ENCODE measurements around the gene VPS26C.
A peak's percentile ranks its signal among the peaks of the same experiment; 100 is the strongest.

The VPS26C gene

DNA sequence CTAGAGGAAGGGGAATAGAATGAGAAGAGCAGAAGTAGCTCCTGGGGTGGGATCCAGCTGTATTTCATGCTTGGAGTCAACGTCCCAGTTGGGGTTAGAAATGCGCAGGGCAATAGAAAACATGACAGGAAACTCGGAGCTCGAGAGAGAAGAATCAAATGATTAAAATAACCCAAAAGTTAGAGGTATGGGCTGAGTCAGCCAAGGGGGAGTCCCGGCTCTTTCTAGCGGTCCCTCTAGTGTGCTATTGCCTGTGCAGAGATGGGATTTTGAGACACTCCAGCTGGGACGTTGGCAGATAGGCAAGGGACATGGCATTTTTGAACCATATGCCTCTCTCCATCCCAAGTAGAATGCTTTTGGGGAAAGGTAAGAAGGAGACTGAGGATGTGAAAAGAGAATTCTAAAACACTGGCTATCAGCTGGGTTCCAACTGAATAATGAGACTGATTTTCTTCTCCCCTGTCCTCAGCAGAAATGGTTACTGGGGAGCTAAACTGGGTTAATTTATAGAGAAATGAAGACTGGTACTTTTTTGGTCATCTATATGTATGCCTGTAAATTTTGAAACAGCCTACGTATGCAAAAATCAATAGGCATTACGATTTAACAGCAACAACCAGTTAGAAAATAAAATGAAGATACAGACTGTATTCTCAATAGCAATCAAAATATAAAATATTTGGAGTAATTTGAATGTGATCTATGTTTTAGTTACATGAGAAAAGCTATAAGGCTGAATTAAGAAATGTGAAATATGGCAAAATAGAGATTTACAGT lies 7.0 kb upstream of the VPS26C start:
- Histone ChIP-seq H3K4me1 (no peaks in the 10 kb centered on the region), H3K9me3 (no peaks in the 10 kb centered on the region), H3K4me3 (no peak overlapping the region), H3K27me3 (ENCODE audit: low read depth) (no peaks in the 10 kb centered on the region), H3K36me3 (replicated peaks) (no peaks in the 10 kb centered on the region)
- DNase-seq (ENCODE audit: low spot score in 2 of 2): no peak
- in situ Hi-C loops (cut with MboI; ENCODE audit: low sequenced_read_pairs): no loop called here

DNA sequence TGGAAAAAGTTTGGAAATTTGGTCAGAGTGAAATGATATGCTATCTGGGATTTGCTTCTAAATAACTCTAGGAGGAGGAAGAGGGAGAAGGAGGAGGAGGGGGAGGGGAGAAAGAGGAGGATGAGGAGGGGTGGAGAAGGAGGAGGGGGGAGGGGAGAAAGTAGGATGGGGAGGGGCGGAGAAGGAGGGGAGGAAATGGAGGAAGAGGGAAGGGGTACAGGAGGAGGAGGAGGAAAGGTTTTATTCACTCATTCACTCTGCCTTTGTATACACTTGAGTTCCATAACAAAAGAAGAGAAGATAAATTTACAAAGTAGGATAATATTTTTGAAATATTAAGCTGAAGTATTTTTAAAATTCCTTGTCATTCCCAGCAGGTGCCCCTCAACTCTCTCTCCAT lies 6.3 kb upstream of the VPS26C start:
- no peaks in the 10 kb centered on the region for H3K9me3 ChIP-seq
- peaks cover 2% of the 10 kb centered on the region; the same call in 1 of the 2 replicates for H3K4me1 ChIP-seq
- no peaks in the 10 kb centered on the region for H3K36me3 ChIP-seq (replicated peaks)
- in situ Hi-C loops (cut with MboI; ENCODE audit: low sequenced_read_pairs): no loop called here
- DNase-seq (ENCODE audit: low spot score in 2 of 2): no peak
- no peak overlapping the region for H3K4me3 ChIP-seq
- H3K27me3 ChIP-seq (ENCODE audit: low read depth): no peaks in the 10 kb centered on the region

DNA sequence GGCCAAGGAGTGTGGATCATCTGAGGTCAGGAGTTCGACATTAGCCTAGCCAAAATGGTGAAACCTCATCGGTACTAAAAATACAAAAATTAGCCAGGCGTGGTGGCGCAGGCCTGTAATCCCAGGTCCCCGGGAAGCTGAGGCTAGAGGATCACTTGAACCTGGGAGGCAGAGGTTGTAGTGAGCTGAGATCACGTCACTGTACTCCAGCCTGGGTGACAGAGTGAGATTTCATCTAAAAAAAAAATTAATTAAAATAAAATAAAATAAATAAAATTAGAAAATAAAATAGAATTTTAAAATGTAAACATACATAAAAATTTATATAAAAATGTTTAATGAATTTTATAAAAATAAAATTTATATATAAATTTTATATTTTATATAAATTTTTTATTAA lies 5.8 kb upstream of the VPS26C start:
- Histone ChIP-seq H3K36me3 (replicated peaks) (no peaks in the 10 kb centered on the region), H3K4me3 (no peak overlapping the region), H3K9me3 (no peaks in the 10 kb centered on the region), H3K4me1 (peaks cover 3% of the 10 kb centered on the region; the same call in 1 of the 2 replicates), H3K27me3 (ENCODE audit: low read depth) (no peaks in the 10 kb centered on the region)
- in situ Hi-C loops (cut with MboI; ENCODE audit: low sequenced_read_pairs): no loop called here
- DNase-seq (ENCODE audit: low spot score in 2 of 2): no peak

DNA sequence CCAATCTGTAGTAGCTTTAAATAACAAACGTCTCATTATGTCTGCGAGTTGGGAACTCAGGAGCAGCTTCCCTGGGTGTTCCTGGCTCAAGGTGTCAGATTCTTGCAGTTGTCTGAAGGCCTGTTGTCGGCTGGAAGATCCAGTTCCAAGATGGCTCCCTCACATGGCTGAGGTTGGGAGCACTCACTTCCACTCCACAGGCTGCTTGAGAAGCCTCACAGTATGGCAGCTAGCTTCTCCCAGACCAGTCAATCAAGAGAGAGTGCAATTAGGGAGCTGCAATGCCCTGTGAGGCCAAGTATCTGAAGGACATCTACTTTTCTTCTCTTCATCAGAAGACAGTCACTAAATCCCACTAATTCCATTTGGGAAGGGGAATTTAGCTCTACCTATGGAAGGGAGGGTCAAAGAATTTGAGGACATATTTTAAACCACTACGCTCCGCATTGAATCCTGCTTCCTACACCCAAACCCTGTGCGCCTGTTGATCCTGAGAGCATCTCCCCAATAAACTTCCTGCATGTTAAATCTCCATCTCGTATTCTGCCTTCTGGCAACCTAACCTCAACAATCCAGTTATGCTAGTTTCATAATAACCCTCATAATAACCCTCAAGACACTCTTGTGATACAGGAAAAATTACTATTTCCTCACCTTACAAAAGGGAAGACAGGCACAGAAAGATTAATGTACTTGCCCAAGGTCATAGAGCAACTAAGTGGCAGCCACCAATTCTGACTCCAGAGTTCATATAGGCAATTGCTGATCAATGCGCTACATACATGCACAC lies 3.6 kb upstream of the VPS26C start:
- H3K4me3 ChIP-seq: no peak overlapping the region
- in situ Hi-C loops (cut with MboI; ENCODE audit: low sequenced_read_pairs): no loop called here
- DNase-seq (ENCODE audit: low spot score in 2 of 2): no peak
- no peaks in the 10 kb centered on the region for H3K9me3 ChIP-seq
- H3K36me3 ChIP-seq (replicated peaks): no peaks in the 10 kb centered on the region
- H3K27me3 ChIP-seq (ENCODE audit: low read depth): no peaks in the 10 kb centered on the region
- H3K4me1 ChIP-seq: peaks cover 3% of the 10 kb centered on the region; the same call in 1 of the 2 replicates

DNA sequence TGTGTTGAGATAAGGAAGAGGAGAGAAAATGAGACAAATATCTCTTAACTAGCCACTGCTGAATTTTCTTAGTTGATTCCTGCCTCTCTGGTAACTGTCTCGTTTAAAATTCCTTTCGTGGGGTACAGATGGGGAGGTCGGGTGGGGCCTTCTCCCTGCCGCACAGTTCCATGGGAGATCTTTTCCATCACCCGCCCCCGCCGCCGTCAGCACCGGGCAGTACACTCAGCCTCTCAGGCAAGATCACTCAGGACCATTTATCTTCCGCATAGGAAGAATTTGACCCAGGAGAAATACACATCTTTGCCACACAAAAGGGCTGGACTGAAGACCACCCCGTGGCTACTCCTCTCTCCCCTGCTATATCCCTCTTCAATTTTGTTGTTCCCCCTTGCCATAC lies 2.3 kb upstream of the VPS26C start:
- no peaks in the 10 kb centered on the region for H3K27me3 ChIP-seq (ENCODE audit: low read depth)
- peaks cover 3% of the 10 kb centered on the region; the same call in 1 of the 2 replicates for H3K4me1 ChIP-seq
- 0 out of 2 replicates have a peak, but pooled peaks cover 2% of the 10 kb centered on the region for H3K36me3 ChIP-seq (replicated peaks)
- no peak overlapping the region for H3K4me3 ChIP-seq
- no peaks in the 10 kb centered on the region for H3K9me3 ChIP-seq
- in situ Hi-C loops (cut with MboI; ENCODE audit: low sequenced_read_pairs): no loop called here
- no peak for DNase-seq (ENCODE audit: low spot score in 2 of 2)

DNA sequence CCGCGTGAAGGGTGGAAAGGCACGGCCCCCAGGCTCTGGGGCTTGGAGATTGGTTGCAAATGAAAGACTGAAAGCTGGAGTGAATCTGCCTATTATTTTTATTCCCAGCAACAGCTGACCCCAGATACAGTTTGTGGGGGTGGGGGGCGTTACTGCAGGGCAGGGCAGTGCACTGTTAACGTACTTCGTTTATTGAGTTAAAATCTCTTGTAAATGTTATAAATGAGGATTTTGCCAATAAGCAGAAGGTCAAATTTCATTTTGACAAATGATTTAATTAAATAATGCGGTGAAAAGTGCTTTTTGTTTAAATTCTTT lies 1.0 kb upstream of the VPS26C start:
- in situ Hi-C loops (cut with MboI; ENCODE audit: low sequenced_read_pairs): no loop called here
- Histone ChIP-seq H3K9me3 (no peaks in the 10 kb centered on the region), H3K4me3 (peak overlapping the region; percentile 70), H3K4me1 (peaks cover 3% of the 10 kb centered on the region; the same call in 1 of the 2 replicates), H3K36me3 (replicated peaks) (0 out of 2 replicates have a peak, but pooled peaks cover 2% of the 10 kb centered on the region), H3K27me3 (ENCODE audit: low read depth) (no peaks in the 10 kb centered on the region)
- DNase-seq (ENCODE audit: low spot score in 2 of 2): no peak

DNA sequence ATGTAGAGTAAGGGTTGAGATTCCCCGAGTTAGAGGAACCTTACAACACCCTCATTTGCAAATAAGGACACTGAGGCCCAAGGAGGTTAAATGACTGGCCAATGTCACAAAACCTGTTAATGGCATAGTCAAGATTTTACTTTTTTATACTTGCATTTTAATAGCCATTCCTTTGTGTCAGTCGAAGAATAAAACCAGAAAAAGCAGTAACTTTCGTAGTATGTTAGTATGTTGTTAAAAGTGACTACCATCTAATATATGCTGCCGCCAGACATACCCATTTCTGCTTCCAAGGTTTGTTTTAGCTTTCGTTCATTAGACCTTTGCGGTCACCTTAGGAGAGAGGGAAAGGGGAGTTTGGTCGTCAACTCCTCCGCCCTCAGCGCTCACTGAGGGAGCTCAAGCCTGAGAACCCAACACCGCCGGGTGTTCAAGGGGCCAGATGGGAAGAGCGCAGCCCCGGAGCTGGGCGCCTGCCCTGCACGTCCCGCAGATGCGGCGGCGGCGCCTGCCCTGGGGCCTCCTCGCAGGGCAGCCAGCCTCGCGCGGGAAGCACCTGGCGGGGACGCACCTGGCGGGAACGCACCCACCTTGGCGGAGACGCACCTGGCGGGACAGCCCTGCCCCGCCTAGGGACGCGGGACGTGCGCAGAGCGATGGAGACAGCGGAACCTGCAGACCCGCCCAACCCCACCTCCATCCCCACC lies 466 bp downstream of the VPS26C start:
- H3K27me3 ChIP-seq (ENCODE audit: low read depth): no peaks in the 10 kb centered on the region
- in situ Hi-C loops (cut with MboI; ENCODE audit: low sequenced_read_pairs): no loop called here
- peak in 1 of 2 experiments; percentile 61 for DNase-seq (ENCODE audit: low spot score in 2 of 2)
- no peaks in the 10 kb centered on the region for H3K9me3 ChIP-seq
- peak overlapping the region; percentile 70 for H3K4me3 ChIP-seq
- 0 out of 2 replicates have a peak, but pooled peaks cover 2% of the 10 kb centered on the region for H3K36me3 ChIP-seq (replicated peaks)
- peaks cover 3% of the 10 kb centered on the region; the same call in 1 of the 2 replicates for H3K4me1 ChIP-seq

DNA sequence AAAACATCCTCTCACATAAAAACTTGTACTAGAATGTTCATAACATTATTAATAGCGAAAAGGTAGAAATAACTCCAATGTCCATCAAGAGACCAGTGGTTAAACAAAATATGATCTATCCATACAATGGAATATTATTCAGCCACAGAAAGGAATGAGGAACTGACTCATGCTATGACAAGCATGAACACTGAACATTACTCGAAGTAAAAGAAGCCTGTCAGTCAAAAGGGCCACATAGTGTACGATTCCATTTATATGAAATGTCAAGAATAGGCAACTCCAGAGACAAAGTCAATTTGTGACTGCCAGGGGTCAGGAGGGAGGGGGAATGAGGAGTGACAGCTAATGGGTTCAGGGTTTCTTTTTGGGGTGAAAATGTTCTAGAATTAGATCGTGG lies 2.3 kb downstream of the VPS26C start:
- in situ Hi-C loops (cut with MboI; ENCODE audit: low sequenced_read_pairs): no loop called here
- DNase-seq (ENCODE audit: low spot score in 2 of 2): no peak

DNA sequence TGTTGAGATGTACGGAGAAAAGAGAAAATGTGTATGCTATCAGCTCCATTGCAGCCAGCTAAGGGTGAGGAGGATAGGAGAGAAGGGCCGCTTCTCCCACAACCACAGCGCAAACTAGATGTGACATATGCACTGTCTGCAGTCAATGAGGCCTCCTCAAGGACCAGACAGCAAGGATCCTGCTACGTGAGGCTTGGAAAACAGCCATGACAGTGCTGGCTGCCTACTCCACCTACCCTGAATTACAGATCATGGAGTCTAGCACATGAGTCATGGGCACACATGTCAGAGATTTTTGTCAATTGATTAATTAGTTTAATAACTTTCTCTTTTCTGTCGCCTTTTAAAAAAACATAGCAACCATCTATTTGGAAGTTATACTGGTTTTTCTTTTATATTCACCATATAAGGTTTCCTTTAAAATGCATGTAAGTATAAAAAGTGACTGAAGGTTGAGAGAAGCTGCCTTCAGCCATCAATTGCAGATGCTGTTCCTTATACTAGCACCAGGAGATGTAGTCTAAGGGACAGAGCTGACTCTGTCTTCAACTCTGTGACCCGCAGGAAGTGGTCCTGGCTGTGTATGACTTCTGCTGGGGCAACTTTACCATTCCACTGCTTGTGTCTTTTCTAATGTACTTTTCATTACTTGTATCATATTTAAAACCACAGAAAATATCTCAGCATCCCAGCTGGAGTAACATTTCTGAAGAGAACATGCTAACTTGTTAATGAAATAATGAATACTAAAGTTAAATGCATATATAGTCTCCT lies 3.1 kb downstream of the VPS26C start:
- H3K27me3 ChIP-seq (ENCODE audit: low read depth): no peaks in the 10 kb centered on the region
- in situ Hi-C loops (cut with MboI; ENCODE audit: low sequenced_read_pairs): no loop called here
- DNase-seq (ENCODE audit: low spot score in 2 of 2): no peak

More for the DNA sequence above, 2.3 kb downstream of the VPS26C start:
- Histone ChIP-seq H3K9me3 (no peaks in the 10 kb centered on the region), H3K4me3 (no peak overlapping the region), H3K36me3 (replicated peaks) (peaks cover 2% of the 10 kb centered on the region; the same call in 1 of the 2 replicates), H3K4me1 (peaks cover 3% of the 10 kb centered on the region; the same call in 1 of the 2 replicates), H3K27me3 (ENCODE audit: low read depth) (no peaks in the 10 kb centered on the region)

DNA sequence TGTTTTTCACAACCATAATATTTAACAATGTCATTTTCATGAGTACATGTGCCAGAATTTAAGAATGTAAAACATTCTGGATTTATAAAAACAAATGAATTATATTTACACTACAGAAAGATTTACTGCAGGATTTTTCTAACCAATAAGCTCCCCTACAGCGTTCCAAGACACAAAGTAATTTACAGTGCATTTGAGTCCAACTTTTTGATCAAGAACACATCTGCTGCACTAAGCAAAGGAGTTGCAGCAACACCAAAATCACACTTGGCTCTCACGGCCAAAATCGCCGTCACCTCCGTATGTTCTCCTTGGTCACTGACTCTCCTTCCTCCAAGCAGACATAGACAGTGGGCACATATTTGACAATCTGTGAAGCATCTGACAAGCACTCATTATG lies 7.7 kb downstream of the VPS26C start:
- H3K9me3 ChIP-seq: no peaks in the 10 kb centered on the region
- peaks cover under 1% of the 10 kb centered on the region; the same call in 1 of the 2 replicates for H3K36me3 ChIP-seq (replicated peaks)
- in situ Hi-C loops (cut with MboI; ENCODE audit: low sequenced_read_pairs): no loop called here
- no peaks in the 10 kb centered on the region for H3K27me3 ChIP-seq (ENCODE audit: low read depth)
- no peak for DNase-seq (ENCODE audit: low spot score in 2 of 2)
- no peak overlapping the region for H3K4me3 ChIP-seq
- peaks cover 19% of the 10 kb centered on the region for H3K4me1 ChIP-seq

More for the DNA sequence above, 3.1 kb downstream of the VPS26C start:
- Histone ChIP-seq H3K36me3 (replicated peaks) (peaks cover 2% of the 10 kb centered on the region; the same call in 1 of the 2 replicates), H3K9me3 (no peaks in the 10 kb centered on the region), H3K4me1 (peaks cover 3% of the 10 kb centered on the region; the same call in 1 of the 2 replicates), H3K4me3 (no peak overlapping the region)

DNA sequence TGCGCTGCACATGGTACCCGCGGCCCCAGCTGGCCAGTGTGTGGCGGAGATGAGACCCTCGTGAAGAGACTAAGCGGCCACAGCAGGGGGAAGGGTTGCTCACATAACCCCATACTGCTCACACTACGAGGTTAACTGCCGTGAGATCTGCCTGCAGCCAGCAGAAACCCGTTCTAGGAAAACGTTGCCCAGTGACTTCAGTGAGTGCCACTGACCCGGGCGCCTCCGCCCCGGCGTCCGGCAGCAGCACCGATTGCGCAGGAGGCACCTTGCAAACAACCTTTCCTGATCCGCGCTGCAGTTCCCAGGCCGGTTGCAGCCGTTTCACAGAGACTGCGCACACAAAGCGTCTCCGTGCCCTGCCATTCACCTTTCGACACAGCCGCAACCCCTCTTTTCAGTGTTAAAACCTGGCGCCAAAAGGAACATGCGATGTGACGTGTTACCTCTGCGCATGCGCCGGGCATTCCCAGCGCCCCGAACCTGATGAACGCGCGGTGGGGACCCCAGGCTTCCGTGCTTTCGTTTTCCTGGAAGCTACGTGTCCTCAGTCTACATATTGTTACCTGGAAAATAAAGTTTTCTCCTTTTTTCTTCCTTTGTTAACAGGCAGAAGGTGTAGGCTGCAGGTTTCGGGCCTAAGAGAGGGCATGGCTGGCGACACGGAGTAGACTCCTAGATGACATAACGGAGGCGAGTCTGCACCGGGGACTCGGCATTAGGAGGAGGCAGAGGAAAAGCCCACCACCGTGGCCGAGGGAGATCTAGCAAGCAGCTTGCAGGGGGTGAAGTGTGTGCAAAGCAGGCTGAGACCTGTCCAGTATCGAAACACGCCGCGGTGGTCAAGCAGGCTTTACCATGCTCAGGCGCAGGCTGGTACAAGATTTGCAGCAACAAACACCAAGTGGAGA lies 8.9 kb downstream of the VPS26C start:
- H3K4me3 ChIP-seq: peak overlapping the region; percentile 26
- H3K36me3 ChIP-seq (replicated peaks): no peaks in the 10 kb centered on the region; the same call in 1 of the 2 replicates
- H3K4me1 ChIP-seq: peaks cover 19% of the 10 kb centered on the region
- H3K9me3 ChIP-seq: no peaks in the 10 kb centered on the region
- in situ Hi-C loops (cut with MboI; ENCODE audit: low sequenced_read_pairs): no loop called here
- H3K27me3 ChIP-seq (ENCODE audit: low read depth): no peaks in the 10 kb centered on the region
- DNase-seq (ENCODE audit: low spot score in 2 of 2): peak; percentile 66 to 74

DNA sequence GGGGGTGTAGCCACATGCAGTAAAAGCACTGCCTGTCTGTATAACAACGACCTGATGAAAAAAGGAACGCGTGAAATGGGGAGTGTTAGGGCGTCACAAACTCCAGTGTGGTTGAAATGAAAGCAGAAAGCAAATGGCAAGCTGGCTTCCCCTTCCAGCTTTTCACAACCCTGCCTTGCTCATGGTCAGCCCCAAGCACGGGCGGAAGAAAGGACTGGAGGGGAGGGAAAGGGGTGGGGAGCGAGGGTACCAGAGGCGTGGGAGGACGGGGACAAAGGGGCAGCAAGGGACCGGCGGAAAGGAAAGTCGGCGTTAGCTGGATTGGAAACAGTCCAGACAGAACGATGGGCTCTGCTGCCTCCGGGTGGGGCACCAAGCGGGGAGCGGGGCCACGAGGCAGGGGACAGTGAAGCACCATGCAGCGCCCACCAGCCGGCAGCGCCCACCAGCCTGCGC lies 9.6 kb downstream of the VPS26C start:
- in situ Hi-C loops (cut with MboI; ENCODE audit: low sequenced_read_pairs): no loop called here
- Histone ChIP-seq H3K36me3 (replicated peaks) (no peaks in the 10 kb centered on the region; the same call in 1 of the 2 replicates), H3K9me3 (no peaks in the 10 kb centered on the region), H3K27me3 (ENCODE audit: low read depth) (no peaks in the 10 kb centered on the region), H3K4me3 (peak overlapping the region; percentile 26), H3K4me1 (peaks cover 19% of the 10 kb centered on the region)
- DNase-seq (ENCODE audit: low spot score in 2 of 2): peak; percentile 39 to 73

All from HAP-1 (cell line).